ENCODE results near the gene CENPS. TPM values are rescaled to one million over a fixed set of nuclear protein-coding genes. Genes with fewer than 3 reads are reported as not detected.

The CENPS gene
- total and polyA plus RNA-seq, 2 of the 13 experiments (the other 11 are each of a cell fraction or from before 2014, with no cell fraction given), result 3.3 to 22.0 TPM

DNA sequence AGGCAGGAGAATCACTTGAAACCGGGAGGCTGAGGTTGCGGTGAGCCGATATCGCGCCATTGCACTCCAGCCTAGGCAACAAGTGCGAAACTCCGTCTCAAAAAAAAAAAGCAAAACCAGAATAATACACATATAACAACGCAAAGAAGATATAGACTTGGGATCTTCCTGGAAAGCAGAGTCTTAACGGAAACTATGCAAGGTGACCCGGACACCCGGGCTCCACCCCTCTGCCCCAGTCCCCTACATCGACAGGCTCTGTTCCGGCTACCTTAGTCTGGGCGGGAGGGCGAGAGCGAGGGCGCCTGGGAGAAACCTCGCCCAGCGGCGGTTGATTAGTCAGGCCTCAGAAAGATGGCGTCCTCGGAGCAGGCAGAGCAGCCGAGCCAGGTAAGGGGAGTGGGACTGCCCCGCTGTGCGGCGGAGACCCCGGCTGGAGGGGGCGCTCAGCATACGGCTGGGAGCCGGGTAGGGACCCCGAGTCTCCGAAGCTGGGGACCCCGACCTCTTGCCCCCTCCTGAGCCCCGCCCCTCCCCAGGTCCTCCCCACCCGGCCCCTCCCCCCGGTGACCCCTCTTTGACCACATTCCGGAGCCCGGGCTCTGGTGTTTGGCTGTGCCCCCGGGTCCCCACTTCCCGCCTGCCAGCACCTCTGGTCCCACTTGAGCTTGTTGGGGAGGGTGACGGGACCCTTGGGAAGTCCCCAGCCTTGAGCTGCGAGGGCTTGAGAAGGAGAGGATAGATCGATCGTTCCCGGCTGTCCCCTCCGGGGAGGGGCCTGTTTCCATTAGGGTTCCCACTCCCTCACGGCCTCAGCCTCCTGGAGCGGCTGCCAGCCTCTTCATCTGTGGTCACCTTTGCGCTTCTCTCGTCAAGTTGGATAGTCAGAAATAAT lies 44.6 kb downstream of the CENPS start, which contains the start of gene PEX14 (continued):
- TF ChIP-seq, protein P1, sequence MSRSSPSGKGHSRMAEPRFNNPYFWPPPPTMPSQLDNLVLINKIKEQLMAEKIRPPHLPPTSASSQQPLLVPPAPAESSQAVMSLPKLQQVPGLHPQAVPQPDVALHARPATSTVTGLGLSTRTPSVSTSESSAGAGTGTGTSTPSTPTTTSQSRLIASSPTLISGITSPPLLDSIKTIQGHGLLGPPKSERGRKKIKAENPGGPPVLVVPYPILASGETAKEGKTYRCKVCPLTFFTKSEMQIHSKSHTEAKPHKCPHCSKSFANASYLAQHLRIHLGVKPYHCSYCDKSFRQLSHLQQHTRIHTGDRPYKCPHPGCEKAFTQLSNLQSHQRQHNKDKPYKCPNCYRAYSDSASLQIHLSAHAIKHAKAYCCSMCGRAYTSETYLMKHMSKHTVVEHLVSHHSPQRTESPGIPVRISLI (CRISPR knock-in tag; IDR thresholded peaks at IDR 0.05; ENCODE audit: borderline replicate concordance), result no peak
- TF ChIP-seq, protein P2, sequence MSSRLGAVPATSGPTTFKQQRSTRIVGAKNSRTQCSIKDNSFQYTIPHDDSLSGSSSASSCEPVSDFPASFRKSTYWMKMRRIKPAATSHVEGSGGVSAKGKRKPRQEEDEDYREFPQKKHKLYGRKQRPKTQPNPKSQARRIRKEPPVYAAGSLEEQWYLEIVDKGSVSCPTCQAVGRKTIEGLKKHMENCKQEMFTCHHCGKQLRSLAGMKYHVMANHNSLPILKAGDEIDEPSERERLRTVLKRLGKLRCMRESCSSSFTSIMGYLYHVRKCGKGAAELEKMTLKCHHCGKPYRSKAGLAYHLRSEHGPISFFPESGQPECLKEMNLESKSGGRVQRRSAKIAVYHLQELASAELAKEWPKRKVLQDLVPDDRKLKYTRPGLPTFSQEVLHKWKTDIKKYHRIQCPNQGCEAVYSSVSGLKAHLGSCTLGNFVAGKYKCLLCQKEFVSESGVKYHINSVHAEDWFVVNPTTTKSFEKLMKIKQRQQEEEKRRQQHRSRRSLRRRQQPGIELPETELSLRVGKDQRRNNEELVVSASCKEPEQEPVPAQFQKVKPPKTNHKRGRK (CRISPR knock-in tag; IDR thresholded peaks at IDR 0.05), result no peak
- no peak for TF ChIP-seq GABPA (IDR thresholded peaks at IDR 0.05; ENCODE audit: low read depth, low read length)
- TF ChIP-seq GABPA (CRISPR knock-in tag; IDR thresholded peaks at IDR 0.05; ENCODE audit: low read depth), result peak; percentile 76
- TF ChIP-seq, protein P3, sequence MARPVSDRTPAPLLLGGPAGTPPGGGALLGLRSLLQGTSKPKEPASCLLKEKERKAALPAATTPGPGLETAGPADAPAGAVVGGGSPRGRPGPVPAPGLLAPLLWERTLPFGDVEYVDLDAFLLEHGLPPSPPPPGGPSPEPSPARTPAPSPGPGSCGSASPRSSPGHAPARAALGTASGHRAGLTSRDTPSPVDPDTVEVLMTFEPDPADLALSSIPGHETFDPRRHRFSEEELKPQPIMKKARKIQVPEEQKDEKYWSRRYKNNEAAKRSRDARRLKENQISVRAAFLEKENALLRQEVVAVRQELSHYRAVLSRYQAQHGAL (CRISPR knock-in tag; IDR thresholded peaks at IDR 0.05; ENCODE audit: not compliant biosample characterization), result no peak
- no peak for TF ChIP-seq RAD21 (CRISPR knock-in tag; IDR thresholded peaks at IDR 0.05)
- peak; percentile 84 for TF ChIP-seq GABPB1 (CRISPR knock-in tag; IDR thresholded peaks at IDR 0.05)
- TF ChIP-seq, protein P4, sequence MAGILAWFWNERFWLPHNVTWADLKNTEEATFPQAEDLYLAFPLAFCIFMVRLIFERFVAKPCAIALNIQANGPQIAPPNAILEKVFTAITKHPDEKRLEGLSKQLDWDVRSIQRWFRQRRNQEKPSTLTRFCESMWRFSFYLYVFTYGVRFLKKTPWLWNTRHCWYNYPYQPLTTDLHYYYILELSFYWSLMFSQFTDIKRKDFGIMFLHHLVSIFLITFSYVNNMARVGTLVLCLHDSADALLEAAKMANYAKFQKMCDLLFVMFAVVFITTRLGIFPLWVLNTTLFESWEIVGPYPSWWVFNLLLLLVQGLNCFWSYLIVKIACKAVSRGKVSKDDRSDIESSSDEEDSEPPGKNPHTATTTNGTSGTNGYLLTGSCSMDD (CRISPR knock-in tag; IDR thresholded peaks at IDR 0.05), result no peak
- no peak for TF ChIP-seq NFE2L2 (IDR thresholded peaks at IDR 0.05; ENCODE audit: low read length)
- TF ChIP-seq PHB2 (IDR thresholded peaks at IDR 0.05; ENCODE audit: partially characterized antibody), result no peak
- no peak for TF ChIP-seq ZEB1 (IDR thresholded peaks at IDR 0.05; ENCODE audit: insufficient replicate concordance, low read depth)
- no peak for TF ChIP-seq NONO (IDR thresholded peaks at IDR 0.05)
- TF ChIP-seq NONO (CRISPR knock-in tag; conservative IDR thresholded peaks at IDR 0.05), result peak; percentile 82
- TF ChIP-seq SP2 (CRISPR knock-in tag; IDR thresholded peaks at IDR 0.05), result no peak
- TF ChIP-seq YY1 (IDR thresholded peaks at IDR 0.05; ENCODE audit: insufficient read depth, insufficient replicate concordance, low read depth, low read length), result peak; percentile 98
- TF ChIP-seq, protein P5, sequence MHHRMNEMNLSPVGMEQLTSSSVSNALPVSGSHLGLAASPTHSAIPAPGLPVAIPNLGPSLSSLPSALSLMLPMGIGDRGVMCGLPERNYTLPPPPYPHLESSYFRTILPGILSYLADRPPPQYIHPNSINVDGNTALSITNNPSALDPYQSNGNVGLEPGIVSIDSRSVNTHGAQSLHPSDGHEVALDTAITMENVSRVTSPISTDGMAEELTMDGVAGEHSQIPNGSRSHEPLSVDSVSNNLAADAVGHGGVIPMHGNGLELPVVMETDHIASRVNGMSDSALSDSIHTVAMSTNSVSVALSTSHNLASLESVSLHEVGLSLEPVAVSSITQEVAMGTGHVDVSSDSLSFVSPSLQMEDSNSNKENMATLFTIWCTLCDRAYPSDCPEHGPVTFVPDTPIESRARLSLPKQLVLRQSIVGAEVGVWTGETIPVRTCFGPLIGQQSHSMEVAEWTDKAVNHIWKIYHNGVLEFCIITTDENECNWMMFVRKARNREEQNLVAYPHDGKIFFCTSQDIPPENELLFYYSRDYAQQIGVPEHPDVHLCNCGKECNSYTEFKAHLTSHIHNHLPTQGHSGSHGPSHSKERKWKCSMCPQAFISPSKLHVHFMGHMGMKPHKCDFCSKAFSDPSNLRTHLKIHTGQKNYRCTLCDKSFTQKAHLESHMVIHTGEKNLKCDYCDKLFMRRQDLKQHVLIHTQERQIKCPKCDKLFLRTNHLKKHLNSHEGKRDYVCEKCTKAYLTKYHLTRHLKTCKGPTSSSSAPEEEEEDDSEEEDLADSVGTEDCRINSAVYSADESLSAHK (CRISPR knock-in tag; IDR thresholded peaks at IDR 0.05; ENCODE audit: borderline replicate concordance), result no peak
- TF ChIP-seq, protein P6, sequence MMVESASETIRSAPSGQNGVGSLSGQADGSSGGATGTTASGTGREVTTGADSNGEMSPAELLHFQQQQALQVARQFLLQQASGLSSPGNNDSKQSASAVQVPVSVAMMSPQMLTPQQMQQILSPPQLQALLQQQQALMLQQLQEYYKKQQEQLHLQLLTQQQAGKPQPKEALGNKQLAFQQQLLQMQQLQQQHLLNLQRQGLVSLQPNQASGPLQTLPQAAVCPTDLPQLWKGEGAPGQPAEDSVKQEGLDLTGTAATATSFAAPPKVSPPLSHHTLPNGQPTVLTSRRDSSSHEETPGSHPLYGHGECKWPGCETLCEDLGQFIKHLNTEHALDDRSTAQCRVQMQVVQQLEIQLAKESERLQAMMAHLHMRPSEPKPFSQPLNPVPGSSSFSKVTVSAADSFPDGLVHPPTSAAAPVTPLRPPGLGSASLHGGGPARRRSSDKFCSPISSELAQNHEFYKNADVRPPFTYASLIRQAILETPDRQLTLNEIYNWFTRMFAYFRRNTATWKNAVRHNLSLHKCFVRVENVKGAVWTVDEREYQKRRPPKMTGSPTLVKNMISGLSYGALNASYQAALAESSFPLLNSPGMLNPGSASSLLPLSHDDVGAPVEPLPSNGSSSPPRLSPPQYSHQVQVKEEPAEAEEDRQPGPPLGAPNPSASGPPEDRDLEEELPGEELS (CRISPR knock-in tag; IDR thresholded peaks at IDR 0.05), result peak; percentile 33; the same call in 1 of the 2 replicates
- TF ChIP-seq RARG (CRISPR knock-in tag; IDR thresholded peaks at IDR 0.05; ENCODE audit: low read depth), result no peak
- TF ChIP-seq ZNF484 (CRISPR knock-in tag; IDR thresholded peaks at IDR 0.05; ENCODE audit: borderline replicate concordance, low read depth), result no peak
- TF ChIP-seq RFX3 (CRISPR knock-in tag; IDR thresholded peaks at IDR 0.05), result no peak
